Measurements from ENCODE around the gene ADAMTS17.

Gene ADAMTS17

GRCh38 chr15:100245855-100246254 lies 95.9 kb downstream of the ADAMTS17 start:
- no peak for DNase-seq

- no peak for DNase-seq
Observed at GRCh38 chr15:100245487-100245820, 96.3 kb downstream of the ADAMTS17 start.

- DNase-seq: no peak
Observed at GRCh38 chr15:100244796-100245486, 96.8 kb downstream of the ADAMTS17 start.

- DNase-seq: no peak
Observed at GRCh38 chr15:100242989-100243388, 98.8 kb downstream of the ADAMTS17 start.

GRCh38 chr15:100241572-100242482 lies 99.9 kb downstream of the ADAMTS17 start:
- no peak for DNase-seq

- DNase-seq: no peak
Observed at GRCh38 chr15:100236981-100237720, 104.6 kb downstream of the ADAMTS17 start.

DNA sequence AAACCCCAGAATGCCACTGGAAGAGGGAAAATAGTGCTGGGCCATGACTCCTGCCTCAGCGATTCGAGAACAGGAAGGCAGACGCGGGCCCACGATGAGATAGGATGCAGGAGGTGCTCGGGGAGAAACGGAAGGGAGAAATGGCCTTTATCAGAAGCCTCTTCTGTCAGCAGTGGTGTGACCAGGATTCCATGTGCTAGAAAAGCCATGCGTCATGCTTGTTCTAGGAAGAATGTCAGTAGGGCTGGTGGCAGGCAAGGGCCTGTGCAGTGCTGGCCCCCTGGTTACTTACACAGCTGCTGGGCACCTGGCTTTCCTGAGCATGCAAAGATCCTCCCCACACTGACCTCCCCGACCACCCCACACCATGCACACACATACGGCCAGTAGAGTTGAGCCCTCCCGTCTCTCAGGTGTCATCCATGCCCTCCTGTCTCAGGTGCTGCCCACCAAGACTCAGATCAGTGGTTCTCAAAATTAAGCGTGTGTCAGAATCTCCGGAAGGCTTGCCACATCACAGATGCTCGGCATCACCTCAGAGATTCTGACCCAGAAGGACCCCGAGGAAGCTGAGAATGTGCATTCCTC lies 106.7 kb downstream of the ADAMTS17 start:
- no peak for DNase-seq

GRCh38 chr15:100234158-100235029 lies 107.4 kb downstream of the ADAMTS17 start:
- no peak for DNase-seq

DNA sequence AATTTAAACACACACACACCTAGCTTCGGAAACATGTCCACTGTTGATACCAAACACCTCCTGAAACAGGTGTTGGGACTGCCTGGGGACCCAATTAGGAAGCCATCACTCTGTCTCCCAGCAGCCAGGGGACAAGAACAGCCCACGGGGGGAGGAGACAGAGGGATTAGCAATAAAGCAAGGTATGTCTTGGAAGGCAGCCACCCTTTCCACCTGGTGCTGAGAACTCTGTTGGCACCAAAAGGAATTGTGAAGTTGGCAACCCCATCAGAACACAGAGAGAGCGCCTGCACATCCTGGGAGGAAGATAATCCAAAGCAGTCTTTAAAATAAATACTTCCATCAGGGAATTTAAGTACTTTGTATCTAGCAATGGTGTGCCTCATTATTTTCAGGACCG lies 111.0 kb downstream of the ADAMTS17 start:
- DNase-seq: peak; percentile 52

DNA sequence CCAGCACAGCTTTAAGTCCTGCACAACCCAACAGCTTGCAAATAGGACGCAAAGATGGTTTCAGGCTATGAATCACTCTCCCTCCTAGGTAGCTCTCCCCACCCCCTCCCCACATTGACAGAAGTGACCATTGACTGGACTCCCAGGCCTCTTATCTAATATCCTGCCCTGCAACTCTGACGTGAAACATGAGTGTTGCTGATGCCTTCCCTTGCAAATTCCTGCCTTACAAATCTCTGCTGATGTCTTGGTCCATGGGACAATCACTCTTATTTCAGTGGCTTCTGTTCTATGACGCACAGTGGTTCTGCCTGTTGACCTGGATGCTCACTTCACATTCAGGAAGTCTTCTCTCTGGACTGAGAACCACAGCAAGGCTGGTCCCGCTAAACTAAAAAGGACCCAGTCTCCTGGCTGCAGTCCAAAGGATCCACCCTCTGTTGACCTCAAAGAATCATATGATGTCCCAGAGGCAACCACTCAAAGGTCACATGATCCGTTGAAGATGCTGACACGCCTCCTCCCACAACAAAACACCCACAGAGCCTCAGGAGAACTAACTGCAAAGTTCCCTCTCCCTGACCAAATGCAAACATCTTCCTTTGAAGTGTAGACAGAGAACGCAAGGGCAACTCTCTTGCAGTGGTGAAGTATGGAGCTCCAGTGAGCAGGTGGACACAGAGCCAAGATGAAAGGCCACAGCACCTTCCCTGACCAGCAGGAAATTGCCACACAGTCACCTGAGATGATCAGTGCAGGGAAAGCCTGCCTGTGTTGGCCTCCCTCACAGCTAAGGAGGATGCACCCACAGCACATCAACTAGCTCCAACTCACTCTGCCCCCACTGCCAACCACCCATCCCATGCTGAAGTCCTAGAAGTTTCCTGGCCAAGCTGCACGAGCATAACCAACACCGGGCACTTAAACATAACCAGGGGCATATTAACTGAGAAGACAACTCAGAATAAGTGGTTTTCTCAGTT lies 112.3 kb downstream of the ADAMTS17 start:
- no peak for DNase-seq

DNA sequence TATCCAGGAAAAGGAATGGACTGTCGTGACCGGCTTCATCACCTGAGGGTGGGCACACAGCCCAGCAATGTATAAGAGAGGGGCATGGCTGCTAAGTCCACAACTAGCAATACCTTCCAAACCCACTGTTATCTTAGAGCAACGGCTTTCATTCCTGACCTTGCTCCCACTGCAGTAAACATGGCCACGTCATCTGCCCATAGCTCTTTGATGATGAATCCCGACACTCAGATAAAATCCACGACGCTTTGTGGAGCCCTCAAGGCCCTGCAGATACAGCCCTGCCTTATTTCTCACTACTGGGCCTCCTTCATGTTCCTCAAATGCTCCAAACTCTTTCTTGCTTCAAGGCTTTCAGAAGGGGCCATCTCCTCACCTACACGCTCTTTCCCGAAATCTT lies 114.0 kb downstream of the ADAMTS17 start:
- DNase-seq: no peak

DNA sequence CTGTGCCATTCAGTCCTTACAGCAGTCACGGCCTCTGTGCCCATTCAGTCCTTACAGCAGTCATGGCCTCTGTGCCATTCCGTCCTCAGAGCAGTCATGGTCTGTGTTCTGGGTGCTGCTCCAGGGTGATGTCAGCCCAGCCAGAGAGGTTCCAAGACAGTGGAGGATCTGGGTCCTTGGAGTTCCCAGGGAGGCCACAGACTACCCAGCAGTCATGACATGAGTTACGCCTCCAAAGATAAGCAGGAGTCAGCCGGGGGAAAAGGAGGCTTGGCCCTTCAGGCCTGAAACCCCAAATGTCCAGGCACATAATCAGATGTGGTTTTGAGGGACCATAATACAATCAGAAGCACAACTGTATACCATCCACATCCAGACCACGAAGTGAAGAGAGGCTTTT lies 115.7 kb downstream of the ADAMTS17 start:
- DNase-seq: no peak

GRCh38 chr15:100224206-100225185 lies 117.3 kb downstream of the ADAMTS17 start:
- DNase-seq: no peak

- DNase-seq: no peak
Observed at GRCh38 chr15:100222349-100222715, 119.4 kb downstream of the ADAMTS17 start.

- DNase-seq: no peak
Observed at GRCh38 chr15:100221471-100222348, 120.1 kb downstream of the ADAMTS17 start.

GRCh38 chr15:100220058-100220768 lies 121.6 kb downstream of the ADAMTS17 start:
- DNase-seq: no peak

- DNase-seq: no peak
Observed at GRCh38 chr15:100218434-100218833, 123.3 kb downstream of the ADAMTS17 start.

GRCh38 chr15:100216182-100216581 lies 125.6 kb downstream of the ADAMTS17 start:
- DNase-seq: no peak
